Peyer's patch (tissue), 4 donors: ENCODE results near the gene SH2B3.
"Not testable (repeated sequence)": the region's sequence is repeated elsewhere in the genome, so short reads cannot be mapped to it uniquely, and the experiment has no call there.

Experiments used
- CTCF ChIP-seq, 6 experiments: fragments of 450-650 bp in 4 of 6; fragments of 200-600 bp in 2 of 6; sonication (generic) in 1 of 6; IDR thresholded peaks; one replicate each; pipeline ENCODE4 v1.5.1; 2017 to 2019; ENCODE audit warnings: antibody characterized with exemption in 6 of 6, mild to moderate bottlenecking in 3 of 6, moderate library complexity in 1 of 6
- POLR2A ChIP-seq, 2 donors: fragments of 450-650 bp; IDR thresholded peaks; one replicate each; pipeline ENCODE4 v1.5.1; 2017; ENCODE audit warnings: antibody characterized with exemption in 2 of 2, mild to moderate bottlenecking in 2 of 2, moderate library complexity in 2 of 2

DNA sequence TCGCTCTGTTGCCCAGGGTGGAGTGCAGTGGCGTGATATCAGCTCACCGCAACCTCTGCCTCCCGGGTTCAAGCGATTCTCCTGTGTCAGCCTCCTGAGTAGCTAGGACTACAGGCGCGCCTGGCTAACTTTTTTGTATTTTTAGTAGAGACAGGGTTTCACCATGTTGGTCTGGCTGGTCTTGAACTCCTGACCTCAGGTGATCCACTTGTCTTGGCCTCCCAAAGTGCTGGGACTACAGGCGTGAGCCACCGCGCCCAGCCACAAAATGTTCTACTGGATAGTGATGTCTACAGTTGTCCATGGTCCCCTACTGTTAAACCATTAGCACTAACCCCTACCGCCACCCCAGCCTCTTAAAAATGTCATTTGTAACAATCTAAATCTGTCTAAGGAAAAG is 54.4 kb downstream of the SH2B3 start:
- not testable (repeated sequence) for TF ChIP-seq POLR2A, CTCF (IDR thresholded peaks at IDR 0.05)
